Endothelial cell of umbilical vein (primary cell): Measurements from ENCODE around the gene CCDC120. TPM values are rescaled to one million over a fixed set of nuclear protein-coding genes. Genes with fewer than 3 reads are reported as not detected.

Experiments used
- BruUV-seq: library from RNA; stranded (reverse); fragments of 400-500 nt; replicated peaks from 2 replicates; lab custom pipeline; 2021; lab: Mats Ljungman, UMichigan
- CTCF ChIA-PET: fragments of 300-600, 350-600 bp; sonication (Branson Sonifier 250); formaldehyde crosslinking; loops from one replicate; lab custom pipeline; 2021; ENCODE audit warnings: antibody characterized with exemption, inconsistent platforms; lab: Charles Lee
- POLR2A ChIA-PET: fragments of 300-600, 350-600 bp; sonication (Branson Sonifier 250); formaldehyde crosslinking; loops from one replicate; lab custom pipeline; 2021; ENCODE audit warnings: antibody characterized with exemption, inconsistent platforms; lab: Charles Lee
- DNase-seq: peaks from one replicate; pipeline ENCODE4 v3.0.0-alpha.2; 2011; ENCODE audit warnings: low read depth, low spot score
- FAIRE-seq: peaks from 2 replicates; lab custom pipeline; 2011; peaks lifted over from hg19 to GRCh38; lab: Jason Lieb, UNC
- H2AFZ ChIP-seq: 2 replicates; pipeline ENCODE4 v1.6.0; 2012; ENCODE audit warnings: low read depth, low read length, control low read depth, inconsistent platforms
- H3K27ac ChIP-seq: 2 replicates; pipeline ENCODE4 v1.5.1; 2011; ENCODE audit warnings: low read depth, mild to moderate bottlenecking, control low read depth, low read length, moderate library complexity; ENCODE audit not compliant: insufficient read depth
- H3K27me3 ChIP-seq, 2 experiments: 2 replicates each; pipeline versions ENCODE4 v1.6.0 to v1.6.1; 2011; ENCODE audit warnings: low read length in 2 of 2, mixed read lengths in 1 of 2; ENCODE audit not compliant: control insufficient read depth in 2 of 2, insufficient read depth in 2 of 2
- H3K36me3 ChIP-seq, 2 experiments: 2 replicates in 1 of 2; 3 replicates in 1 of 2; pipeline ENCODE4 v1.5.1; 2011; ENCODE audit warnings: low read length in 2 of 2, mild to moderate bottlenecking in 1 of 2, moderate library complexity in 1 of 2; ENCODE audit not compliant: control insufficient read depth in 2 of 2, insufficient read depth in 2 of 2; ENCODE audit errors: extremely low read depth in 1 of 2
- H3K4me1 ChIP-seq: 3 replicates; pipeline ENCODE4 v1.5.1; 2011; ENCODE audit warnings: mild to moderate bottlenecking, low read length; ENCODE audit not compliant: control insufficient read depth, insufficient read depth; ENCODE audit errors: extremely low read depth
- H3K4me2 ChIP-seq: 2 replicates; pipeline ENCODE4 v1.6.1; 2011; ENCODE audit warnings: low read length, control low read depth, mixed read lengths; ENCODE audit not compliant: insufficient read depth
- H3K4me3 ChIP-seq, 3 experiments: fragments of 200-600 bp in 1 of 3; sonication (generic), shearing (Covaris generic) in 1 of 3; replicated peaks in 1 of 3; 2 replicates each; pipeline ENCODE4 v1.5.1; 2011 to 2016; ENCODE audit warnings: control low read depth in 3 of 3, low read length in 3 of 3, mild to moderate bottlenecking in 2 of 3, inconsistent platforms in 1 of 3, low read depth in 1 of 3, moderate library complexity in 1 of 3; ENCODE audit not compliant: insufficient read depth in 1 of 3
- H3K79me2 ChIP-seq: 2 replicates; pipeline ENCODE4 v1.6.0; 2012; ENCODE audit warnings: low read length, inconsistent platforms; ENCODE audit not compliant: control insufficient read depth, insufficient read depth
- H3K9ac ChIP-seq: replicated peaks from 2 replicates; pipeline ENCODE3; 2011; ENCODE audit warnings: low read length, control low read depth; ENCODE audit not compliant: insufficient read depth; ENCODE audit errors: extremely low read depth
- H3K9me1 ChIP-seq: replicated peaks from 3 replicates; pipeline ENCODE4 v1.6.0; 2011; ENCODE audit warnings: mild to moderate bottlenecking, low read length; ENCODE audit not compliant: control insufficient read depth, insufficient read depth; ENCODE audit errors: extremely low read depth
- H3K9me3 ChIP-seq: replicated peaks from 2 replicates; pipeline ENCODE4 v1.5.1; 2012; ENCODE audit warnings: low read length, inconsistent platforms; ENCODE audit not compliant: control insufficient read depth, insufficient read depth
- H4K20me1 ChIP-seq: replicated peaks from 2 replicates; pipeline ENCODE3; 2011; ENCODE audit warnings: mild to moderate bottlenecking, low read length; ENCODE audit not compliant: control insufficient read depth, insufficient read depth; ENCODE audit errors: extremely low read depth
- EZH2 ChIP-seq: IDR thresholded peaks from 2 replicates; pipeline ENCODE4 v1.6.1; 2012; ENCODE audit warnings: borderline replicate concordance, low read depth, mild to moderate bottlenecking, moderate library complexity, low read length, inconsistent platforms; ENCODE audit not compliant: severe bottlenecking
- FOS ChIP-seq: IDR thresholded peaks from 2 replicates; pipeline ENCODE4 v1.6.1; 2011; ENCODE audit warnings: mild to moderate bottlenecking, low read length, moderate library complexity, borderline replicate concordance; ENCODE audit not compliant: insufficient read depth
- GATA2 ChIP-seq: IDR thresholded peaks from 2 replicates; pipeline ENCODE4 v1.7.0; 2011; ENCODE audit warnings: low read depth, mild to moderate bottlenecking, moderate library complexity, mixed read lengths, low read length; ENCODE audit not compliant: insufficient read length, insufficient read depth
- JUN ChIP-seq: IDR thresholded peaks from 2 replicates; pipeline ENCODE4 v1.6.1; 2011; ENCODE audit warnings: borderline replicate concordance, low read depth; ENCODE audit not compliant: insufficient read length, insufficient read depth
- MYC ChIP-seq: IDR thresholded peaks from one replicate; pipeline ENCODE4 v1.6.1; 2011; ENCODE audit warnings: mild to moderate bottlenecking, low read depth, low read length
- POLR2A ChIP-seq: IDR thresholded peaks from 2 replicates; pipeline ENCODE4 v1.6.1; 2012; ENCODE audit warnings: low read depth, mild to moderate bottlenecking, control low read depth, low read length
- POLR2AphosphoS5 ChIP-seq: IDR thresholded peaks from 2 replicates; pipeline ENCODE4 v1.6.1; 2012; ENCODE audit warnings: low read depth, mild to moderate bottlenecking, control low read depth, low read length, moderate library complexity; ENCODE audit not compliant: insufficient read depth
- dilution Hi-C: fragments of 300-500 bp; cut with MboI; formaldehyde crosslinking; loops from one replicate; pipeline ENCODE4 v1.15.0; 2019; ENCODE audit warnings: low sequenced_read_pairs; ENCODE audit not compliant: extremely low pct_ligation_motif_present
- intact Hi-C: fragments of 100-400 bp; cut with micrococcal nuclease; formaldehyde crosslinking; loops from one replicate; pipeline ENCODE4 v1.10.0; 2022
- polyA plus RNA-seq, 4 experiments: library from polyadenylated mRNA; depleted of rRNA in 3 of 4; stranded (reverse) in 3 of 4; unstranded in 1 of 4; fragments of >200 nt; gene quantifications; 2 replicates each; pipeline versions ENCODE4 v1.2.1 to v1.2.3, GENCODE V29; 2011 to 2012; ENCODE audit warnings: missing spikeins in 1 of 4
- total RNA-seq: library from RNA; stranded (reverse); gene quantifications from 2 replicates; pipeline ENCODE4 v1.2.3, GENCODE V29; 2021
- TF ChIP-seq, protein P1 (sequence below), 2 donors: IDR thresholded peaks; 1 replicate in 1 of 2; 2 replicates in 1 of 2; pipeline ENCODE4 v1.5.1; 2011; ENCODE audit warnings: low read length in 2 of 2, mild to moderate bottlenecking in 2 of 2, moderate library complexity in 2 of 2, control low read depth in 1 of 2, inconsistent platforms in 1 of 2, low read depth in 1 of 2; ENCODE audit not compliant: insufficient read depth in 1 of 2; ENCODE audit errors: extremely low read depth in 1 of 2

CCDC120 gene
- total and polyA plus RNA-seq, 2 donors (not counting 3 experiments of a cell fraction or from before 2014, with no cell fraction given), result 2.8 to 5.7 TPM

DNA sequence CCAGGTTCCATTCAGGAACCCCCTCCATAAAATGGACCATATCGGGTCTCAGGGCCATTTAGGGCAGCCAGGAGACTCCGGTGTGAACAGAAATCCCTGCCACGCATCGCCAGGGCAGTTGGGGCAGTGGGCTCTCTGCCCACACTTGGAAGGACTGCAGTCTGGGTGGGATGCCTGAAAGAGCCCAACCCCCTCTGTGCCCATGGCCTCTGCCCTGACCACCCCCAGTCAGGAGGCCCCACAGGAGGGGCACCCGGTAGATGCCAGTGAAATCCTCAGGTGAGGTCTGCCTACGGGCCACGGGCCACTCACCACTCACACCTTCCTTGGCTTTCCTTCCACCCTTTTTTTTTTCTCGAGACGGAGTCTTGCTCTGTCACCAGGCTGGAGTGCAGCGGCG is 10.2 kb downstream of the CCDC120 start:
- H3K4me3 ChIP-seq, result no peak overlapping the region
- no peak for TF ChIP-seq JUN
- TF ChIP-seq FOS, result no peak
- TF ChIP-seq POLR2AphosphoS5, result no peak
- TF ChIP-seq, protein P1, sequence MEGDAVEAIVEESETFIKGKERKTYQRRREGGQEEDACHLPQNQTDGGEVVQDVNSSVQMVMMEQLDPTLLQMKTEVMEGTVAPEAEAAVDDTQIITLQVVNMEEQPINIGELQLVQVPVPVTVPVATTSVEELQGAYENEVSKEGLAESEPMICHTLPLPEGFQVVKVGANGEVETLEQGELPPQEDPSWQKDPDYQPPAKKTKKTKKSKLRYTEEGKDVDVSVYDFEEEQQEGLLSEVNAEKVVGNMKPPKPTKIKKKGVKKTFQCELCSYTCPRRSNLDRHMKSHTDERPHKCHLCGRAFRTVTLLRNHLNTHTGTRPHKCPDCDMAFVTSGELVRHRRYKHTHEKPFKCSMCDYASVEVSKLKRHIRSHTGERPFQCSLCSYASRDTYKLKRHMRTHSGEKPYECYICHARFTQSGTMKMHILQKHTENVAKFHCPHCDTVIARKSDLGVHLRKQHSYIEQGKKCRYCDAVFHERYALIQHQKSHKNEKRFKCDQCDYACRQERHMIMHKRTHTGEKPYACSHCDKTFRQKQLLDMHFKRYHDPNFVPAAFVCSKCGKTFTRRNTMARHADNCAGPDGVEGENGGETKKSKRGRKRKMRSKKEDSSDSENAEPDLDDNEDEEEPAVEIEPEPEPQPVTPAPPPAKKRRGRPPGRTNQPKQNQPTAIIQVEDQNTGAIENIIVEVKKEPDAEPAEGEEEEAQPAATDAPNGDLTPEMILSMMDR (IDR thresholded peaks at IDR 0.05; ENCODE audit: extremely low read depth in 1 of 2, insufficient read depth in 1 of 2, low read depth in 1 of 2, low read length in 2 of 2), result no peak
- no peak for TF ChIP-seq MYC
- no peak for TF ChIP-seq POLR2A
- no peak for TF ChIP-seq EZH2
- TF ChIP-seq GATA2, result no peak
- H3K4me1 ChIP-seq, result peaks cover 9% of the 10 kb centered on the region
- H4K20me1 ChIP-seq, result no peaks in the 10 kb centered on the region
- no peak overlapping the region for H3K9ac ChIP-seq
- ChIA-PET POLR2A (no interaction called here), CTCF (no interaction called here)
- H3K36me3 ChIP-seq, result peaks cover 0 to 2% of the 10 kb centered on the region in 2 experiments
- H3K9me1 ChIP-seq, result no peaks in the 10 kb centered on the region
- no TSS peak for BruUV-seq
- H3K27me3 ChIP-seq, result no peaks in the 10 kb centered on the region
- DNase-seq (no peak), FAIRE-seq (no peak)
- H2AFZ ChIP-seq, result no peak overlapping the region
- dilution Hi-C loops, result no loop called here
- intact Hi-C loops, result no loop called here
- peaks cover 11% of the 10 kb centered on the region for H3K79me2 ChIP-seq
- H3K27ac ChIP-seq, result no peak overlapping the region
- no peaks in the 10 kb centered on the region for H3K9me3 ChIP-seq
- H3K4me2 ChIP-seq, result no peak overlapping the region
